Keratinocyte (primary cell): ENCODE data around the gene C11orf24.
A peak's percentile ranks its signal among the peaks of the same experiment; 100 is the strongest.

Experiments
- EZH2 ChIP-seq: IDR thresholded peaks from one replicate; pipeline ENCODE4 v1.6.1; 2012; ENCODE audit warnings: inconsistent platforms, mild to moderate bottlenecking, low read length, moderate library complexity
- TF ChIP-seq, protein P1 (sequence below), 3 experiments: IDR thresholded peaks in 1 of 3; conservative IDR thresholded peaks in 1 of 3; optimal IDR thresholded peaks in 1 of 3; 2 replicates in 2 of 3; 3 replicates in 1 of 3; pipeline versions ENCODE3 to v1.5.1; 2011; ENCODE audit warnings: low read length in 3 of 3, mild to moderate bottlenecking in 3 of 3, moderate library complexity in 2 of 3, control low read depth in 1 of 3, inconsistent platforms in 1 of 3; ENCODE audit not compliant: insufficient read depth in 2 of 3; ENCODE audit errors: extremely low read depth in 1 of 3

DNA sequence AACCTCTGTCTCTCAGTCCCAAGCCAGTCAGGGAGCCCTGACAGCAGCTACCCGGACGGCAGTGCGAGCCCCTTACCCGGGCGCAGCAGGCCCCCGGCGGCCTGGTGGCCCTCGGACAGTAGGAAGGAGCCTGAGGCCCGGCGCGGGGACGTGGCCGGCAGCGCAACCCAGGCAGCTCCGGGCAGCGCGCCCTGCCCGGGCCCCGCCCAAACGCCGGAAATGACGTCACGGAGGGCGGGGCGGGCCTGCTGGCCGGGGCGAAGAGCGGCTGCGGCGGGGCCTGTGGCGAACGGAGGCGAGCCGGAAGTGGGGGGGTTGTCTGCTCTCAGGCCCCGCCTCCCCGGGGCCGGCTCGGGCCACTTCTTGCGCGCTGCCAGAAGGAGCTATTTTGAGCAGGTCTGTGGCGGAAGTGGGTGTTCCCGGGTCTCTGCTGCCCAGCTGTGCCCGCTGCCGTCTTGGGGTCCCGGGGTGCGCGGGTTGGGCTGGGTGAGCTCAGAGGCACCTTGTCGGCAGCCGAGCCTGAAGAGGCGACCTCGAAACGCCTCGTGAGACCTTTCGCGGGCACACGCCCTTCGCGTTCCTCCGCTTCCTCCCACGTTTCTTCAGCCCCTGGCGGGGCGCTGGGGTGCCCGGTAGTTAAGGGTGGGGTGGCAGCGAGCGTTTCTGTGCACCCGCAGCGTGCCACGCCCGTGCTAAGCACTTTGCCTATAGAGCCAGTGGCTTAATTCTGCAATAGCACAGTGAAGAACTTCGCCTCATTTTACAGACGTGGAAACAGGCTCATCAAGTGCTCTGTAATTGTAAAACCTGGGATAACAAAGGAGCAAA lies at the start of gene C11orf24:
- TF ChIP-seq, protein P1, sequence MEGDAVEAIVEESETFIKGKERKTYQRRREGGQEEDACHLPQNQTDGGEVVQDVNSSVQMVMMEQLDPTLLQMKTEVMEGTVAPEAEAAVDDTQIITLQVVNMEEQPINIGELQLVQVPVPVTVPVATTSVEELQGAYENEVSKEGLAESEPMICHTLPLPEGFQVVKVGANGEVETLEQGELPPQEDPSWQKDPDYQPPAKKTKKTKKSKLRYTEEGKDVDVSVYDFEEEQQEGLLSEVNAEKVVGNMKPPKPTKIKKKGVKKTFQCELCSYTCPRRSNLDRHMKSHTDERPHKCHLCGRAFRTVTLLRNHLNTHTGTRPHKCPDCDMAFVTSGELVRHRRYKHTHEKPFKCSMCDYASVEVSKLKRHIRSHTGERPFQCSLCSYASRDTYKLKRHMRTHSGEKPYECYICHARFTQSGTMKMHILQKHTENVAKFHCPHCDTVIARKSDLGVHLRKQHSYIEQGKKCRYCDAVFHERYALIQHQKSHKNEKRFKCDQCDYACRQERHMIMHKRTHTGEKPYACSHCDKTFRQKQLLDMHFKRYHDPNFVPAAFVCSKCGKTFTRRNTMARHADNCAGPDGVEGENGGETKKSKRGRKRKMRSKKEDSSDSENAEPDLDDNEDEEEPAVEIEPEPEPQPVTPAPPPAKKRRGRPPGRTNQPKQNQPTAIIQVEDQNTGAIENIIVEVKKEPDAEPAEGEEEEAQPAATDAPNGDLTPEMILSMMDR (optimal IDR thresholded peaks at IDR 0.05 in 1 of 3, IDR thresholded peaks at IDR 0.05 in 1 of 3, conservative IDR thresholded peaks at IDR 0.05 in 1 of 3; ENCODE audit: extremely low read depth in 1 of 3, insufficient read depth in 2 of 3, low read length in 3 of 3), result peak in 1 of 3 experiments; percentile 3
- no peak for TF ChIP-seq EZH2
